NCI-H1436 treated with DMSO at 0.1 percent for 48 hours (cell line): ENCODE results near the gene CRACR2B.

ENCODE experiments used
- DNase-seq: peaks from one replicate; lab custom pipeline; 2025; lab: John Stamatoyannopoulos, UW

CRACR2B gene

DNA sequence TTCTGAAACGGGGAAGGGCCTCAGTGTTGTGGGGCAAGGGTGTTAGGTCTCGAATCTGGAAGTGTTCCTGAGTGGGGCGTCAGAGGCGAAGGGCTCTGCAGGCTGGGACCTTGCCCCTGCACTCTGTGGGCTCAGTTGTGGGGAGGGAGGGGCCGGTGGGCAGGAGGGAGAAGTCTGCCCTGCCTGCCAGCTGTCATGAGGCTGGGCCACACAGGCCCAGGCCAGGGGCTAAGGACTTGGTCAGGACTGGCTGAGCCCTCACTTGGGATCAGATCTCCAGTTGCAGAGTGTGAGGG lies at the start of gene CRACR2B:
CRACR2B (plus strand) TSS at position 23 of the 296 bp plus-strand sequence. CDS start 689 bp downstream, outside the sequence.
- no peak for DNase-seq

DNA sequence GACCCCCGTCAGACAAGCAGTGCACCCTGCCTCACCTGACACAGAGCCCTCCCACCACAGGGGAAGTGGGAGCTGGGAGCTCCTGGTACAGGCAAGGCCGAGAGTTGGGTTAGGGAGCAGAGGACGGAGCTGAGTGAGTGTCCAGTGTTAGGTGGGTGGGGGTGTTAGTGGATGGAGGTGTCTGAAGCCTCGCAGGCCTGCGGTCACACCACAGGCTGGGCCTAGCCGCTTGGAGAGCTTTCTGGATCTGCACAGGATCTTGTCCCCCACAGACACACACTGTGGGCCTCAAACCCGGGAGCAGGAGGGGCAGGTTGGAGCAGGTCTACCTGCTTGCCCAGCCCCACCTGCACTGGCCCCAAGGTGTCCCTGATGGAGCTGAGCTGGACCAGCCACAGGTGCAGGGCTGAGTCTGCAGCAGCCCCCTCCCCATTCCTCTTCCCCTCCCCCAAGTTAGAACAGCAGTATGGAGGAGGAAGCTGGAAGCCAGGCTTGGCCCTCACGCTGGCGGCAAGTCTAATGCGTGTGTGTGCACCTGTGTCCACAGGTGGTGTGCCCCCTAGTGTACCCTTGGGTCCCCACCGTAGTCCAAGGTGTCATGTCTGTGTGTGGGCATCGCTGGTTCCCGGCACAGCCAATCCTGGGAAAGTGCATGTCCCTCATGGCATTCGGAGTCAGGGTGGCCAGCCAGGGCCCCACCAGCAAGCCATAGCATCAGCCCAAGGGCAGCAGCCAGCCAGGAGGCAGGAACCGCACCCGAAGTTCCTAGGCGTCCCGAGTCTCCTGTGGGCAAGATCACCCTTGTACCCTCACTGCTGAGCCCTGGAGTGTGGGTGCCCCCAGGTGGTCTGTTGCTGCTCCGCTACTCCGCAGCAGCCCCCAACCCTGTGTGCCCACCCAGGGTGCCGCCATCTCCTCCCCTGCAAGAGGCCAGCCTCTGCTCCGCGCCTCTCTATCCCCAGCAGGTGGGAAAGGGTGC lies 48.5 kb upstream of the CRACR2B start:
- DNase-seq: no peak

DNA sequence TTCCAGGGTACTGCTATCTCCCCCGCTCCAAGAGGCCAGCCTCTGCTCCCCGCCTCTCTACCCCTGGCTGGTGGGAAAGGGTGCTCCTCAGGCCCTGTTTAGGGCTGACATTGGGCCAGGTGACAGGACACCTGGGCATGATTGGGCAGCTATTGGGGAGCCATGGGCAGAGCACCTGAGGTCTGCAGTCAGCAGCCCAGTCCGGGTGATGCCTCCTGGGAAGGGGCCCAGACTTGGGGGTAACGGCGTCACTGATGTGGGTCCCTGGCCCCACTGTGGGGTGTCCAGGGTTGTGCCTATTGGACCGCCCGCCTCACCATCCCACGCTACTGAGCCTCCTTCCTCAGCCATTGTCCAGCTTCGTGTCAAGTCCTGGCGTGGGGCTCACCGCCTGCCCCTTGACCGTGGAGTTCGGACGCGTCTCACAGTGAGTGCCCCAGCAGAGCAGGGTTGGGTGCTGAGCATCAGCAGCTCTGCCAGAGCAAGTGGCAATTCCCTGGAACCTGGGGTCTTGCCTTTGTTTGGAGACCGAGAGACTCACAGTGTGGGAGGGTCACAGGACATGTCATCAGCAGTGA lies 47.7 kb upstream of the CRACR2B start:
- DNase-seq: no peak

DNA sequence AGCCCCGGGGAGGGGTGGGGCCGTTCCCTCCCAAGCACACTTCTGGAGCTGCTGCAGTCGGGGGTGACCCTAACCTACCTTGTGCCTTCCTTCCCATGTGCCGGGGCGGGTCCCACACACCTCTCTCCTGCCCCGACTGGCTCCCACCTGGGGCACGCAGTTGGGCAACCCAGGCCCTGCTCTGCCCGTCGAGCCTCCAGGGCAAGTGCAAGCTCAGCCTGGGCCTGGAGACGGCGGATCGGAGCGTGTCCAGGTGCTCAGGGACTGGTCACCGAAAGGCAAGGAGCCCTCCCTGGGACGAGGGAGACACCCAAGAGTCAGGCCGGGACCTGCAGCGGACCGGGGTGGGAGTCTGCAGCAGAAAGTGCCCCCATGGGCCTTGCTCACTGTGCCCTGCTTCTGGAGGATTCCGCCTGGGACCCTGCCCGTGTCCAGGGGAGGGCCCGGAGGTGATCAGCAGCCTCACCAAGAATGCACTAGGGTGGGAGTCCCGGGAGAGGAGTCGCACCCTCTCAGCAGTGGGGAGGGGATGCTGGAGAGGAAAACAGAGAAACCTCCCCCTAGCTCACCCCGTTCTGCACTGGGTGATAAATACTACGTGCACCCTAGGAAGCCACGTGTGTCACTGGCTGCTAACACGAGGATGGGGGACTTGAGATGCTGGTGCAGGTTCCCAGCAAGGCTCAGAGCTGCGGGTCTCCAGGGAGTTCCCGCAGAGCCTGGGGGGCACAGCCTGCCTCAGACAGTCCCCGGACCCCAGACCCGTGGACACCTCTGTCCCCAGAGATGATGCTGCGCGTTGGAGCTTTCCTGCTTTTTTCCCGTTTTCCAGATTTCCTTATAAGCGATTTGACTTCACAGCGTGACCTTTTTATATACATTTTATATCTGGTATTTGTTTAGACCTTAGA lies 45.2 kb upstream of the CRACR2B start:
- no peak for DNase-seq

DNA sequence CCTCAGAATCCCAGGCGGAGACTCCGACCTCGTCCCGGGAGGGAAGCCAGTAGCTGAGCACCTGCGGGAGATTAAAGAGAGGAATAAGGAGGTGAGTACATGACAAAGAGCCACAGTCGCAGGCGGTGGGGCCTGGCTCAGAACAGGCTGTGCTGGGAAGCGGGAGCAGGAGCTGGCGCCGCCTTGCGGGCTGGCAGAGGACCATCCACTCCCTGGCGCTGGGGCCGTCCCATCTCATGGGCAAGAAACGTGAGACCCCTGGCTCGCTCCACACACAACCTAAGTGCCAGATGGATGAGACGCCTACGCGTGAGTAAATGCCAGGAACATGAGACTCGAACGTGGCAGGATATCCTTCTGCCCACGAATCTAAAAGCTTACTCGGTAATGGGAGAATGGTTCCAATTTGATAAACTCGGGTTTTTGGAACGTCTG lies 44.1 kb upstream of the CRACR2B start:
- no peak for DNase-seq

DNA sequence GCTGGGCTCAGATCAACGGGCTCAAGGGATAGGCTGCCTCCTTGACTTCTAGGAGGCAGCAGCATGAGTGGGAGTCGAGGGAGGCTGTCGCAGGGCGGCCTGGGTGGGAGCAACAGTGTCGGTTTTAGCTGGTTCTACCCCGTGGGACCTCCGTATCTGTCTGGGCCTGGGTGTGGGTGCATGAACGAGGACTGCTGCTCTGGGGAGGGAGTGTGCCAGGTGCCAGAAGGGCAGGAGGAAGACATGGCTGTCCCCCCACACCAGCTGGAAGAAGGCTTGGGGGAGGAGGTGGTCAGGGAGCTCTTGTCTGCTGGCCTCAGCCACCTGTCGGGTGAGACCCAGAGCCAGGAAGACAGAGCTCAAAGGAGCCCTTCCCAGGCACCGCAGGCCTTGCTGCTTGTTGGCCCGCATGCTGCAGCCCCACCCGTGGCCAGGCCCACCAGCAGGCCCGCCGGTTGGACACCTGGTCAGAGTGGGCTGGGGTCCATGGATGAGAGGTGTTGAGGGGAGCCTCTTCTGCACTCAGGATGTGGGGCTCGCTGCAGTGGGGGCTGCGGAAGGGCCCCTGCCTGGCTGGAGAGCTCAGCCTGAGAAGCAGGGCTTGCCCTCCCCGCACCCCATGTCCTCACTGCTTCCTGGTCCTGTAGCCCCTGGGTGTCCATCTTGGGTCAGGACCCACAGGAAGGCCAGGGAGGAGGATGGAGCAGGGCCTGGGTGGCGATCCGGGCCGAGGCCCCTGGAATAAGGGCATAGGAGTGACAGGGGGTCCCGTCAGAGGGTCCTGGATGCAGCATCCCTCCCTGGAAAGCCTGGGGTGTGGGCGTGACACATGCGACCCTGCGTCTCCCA lies 41.3 kb upstream of the CRACR2B start:
- DNase-seq: no peak

DNA sequence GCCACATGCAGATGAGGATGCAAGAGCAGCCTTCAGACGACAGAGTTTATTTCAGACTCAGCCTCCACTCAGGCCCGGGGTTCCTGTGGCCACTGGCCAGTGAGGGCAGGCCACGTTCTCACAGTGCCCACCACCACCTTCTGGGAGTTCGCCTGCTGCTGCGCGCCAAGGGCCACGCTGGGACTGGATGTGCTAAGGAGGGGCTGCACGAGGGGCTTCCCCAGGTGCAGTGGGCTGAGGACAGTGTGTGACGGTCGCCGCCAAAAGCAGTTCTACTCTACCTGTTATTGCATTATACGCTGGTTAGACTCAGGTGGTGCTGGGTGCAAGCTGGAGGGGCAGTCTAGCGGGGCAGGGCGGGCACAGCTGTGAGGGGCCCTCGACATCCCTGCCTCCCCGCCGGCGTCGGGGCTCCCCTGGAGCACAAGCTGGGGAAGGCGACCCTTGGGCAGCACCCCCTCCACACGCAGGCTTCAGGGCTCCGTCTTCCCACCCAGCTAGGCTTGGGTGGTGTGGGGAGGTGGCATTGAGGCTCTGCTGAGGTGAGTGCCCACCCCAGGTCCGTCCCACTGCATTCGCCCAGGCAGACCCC lies 40.5 kb upstream of the CRACR2B start:
- no peak for DNase-seq

DNA sequence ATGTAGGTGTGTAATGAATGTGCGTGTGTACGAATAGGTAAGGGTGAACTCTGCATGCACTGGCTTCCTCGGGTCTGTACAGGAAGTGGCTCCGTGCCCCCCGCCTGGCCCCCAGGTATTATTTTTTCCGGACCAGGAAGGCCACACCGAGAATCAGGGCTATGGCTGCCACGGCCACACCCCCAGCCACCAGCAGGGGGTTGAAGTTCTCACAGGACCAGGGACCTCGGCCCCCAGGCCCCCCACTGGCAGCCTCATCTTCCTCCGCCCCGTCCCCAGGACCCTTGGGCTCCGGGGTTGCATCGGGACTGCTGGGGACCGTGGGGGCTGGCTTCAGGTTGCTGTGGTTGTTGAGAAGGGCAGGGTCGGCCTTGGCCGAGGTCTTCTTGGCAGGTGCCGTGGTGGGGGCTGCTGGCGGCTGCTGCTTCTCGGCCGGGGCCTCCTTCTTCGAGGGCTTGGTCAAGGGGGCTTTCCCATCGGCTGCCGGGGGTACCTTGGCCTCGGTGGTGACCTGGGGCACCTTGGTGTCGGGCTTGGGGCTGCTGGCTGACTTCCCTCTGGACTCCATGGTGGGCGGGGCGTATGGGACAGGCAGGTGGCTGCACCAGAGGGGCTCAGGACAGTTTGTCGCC lies 39.6 kb upstream of the CRACR2B start:
- DNase-seq: no peak

DNA sequence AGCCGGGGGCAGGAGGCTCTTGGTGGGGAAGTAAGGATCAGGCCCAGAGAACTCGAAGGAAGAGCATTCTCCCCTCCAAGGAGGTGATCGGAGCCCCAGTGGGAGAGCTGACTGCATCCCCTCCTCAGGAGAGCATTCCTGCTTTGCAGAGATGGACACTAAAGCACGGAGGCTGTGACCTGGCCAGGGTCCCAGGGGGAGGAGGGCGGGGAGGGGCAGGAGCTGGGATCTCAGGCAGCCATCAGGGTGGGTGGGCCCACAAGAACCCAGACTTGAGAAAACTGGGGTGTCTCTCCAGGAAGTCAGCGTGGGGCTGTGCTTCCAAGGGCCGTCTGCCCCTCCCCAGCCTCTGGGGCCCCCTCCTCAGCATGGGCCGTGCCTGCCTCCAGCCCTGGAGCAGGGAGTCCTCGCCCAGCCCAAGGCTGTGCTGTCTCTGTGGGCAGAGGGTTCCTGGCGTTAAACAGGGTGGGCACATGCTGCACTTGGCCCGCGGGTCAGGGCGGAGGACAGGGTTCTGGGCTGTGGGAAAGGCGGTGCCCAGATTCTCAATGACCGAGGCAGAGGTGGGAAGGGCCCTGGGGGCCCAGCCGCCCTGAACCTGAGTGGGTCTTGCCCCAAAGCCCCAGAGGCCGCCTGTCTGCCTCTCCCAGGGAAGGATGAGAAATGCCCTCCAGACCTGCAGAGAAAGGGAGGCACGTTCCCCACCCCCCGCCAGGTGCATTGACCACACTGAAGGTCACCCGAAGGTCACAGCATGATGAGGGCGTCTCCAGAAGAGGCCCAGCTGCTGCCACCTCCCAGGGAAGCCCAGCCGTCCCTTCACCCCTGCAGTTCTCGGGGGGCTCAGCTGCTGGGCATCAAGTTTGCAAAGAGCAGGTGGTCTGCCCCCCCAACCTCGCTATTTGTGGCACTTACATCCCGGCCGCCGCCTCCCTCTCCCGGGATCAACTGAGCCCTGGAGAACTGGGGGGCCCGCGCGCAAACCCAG lies 38.5 kb upstream of the CRACR2B start:
- no peak for DNase-seq

DNA sequence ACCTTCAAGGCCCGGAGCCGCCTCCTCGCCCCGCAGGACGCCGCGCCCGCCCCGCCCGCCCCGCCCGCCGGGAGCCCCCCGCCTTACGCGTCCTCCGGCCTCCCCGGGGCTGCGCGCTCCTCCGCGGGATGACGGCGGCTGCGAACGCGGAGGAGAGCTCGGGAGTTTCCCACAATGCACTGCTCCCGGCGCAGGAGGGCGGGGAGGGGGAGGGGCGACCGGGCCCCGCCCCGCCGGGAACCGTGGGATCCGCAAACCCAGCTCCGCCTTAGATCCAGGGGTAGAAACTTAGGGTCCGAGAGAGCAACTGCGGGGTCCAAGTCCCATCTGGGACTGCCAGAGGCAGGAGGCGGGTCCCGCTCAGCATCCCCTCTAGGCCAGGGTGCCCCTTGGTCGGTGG lies 37.8 kb upstream of the CRACR2B start, which contains the start of gene CEND1:
CEND1 (minus strand) TSS at position 148 of the 400 bp plus-strand sequence. CDS start 1,514 bp downstream, outside the sequence.
- no peak for DNase-seq

DNA sequence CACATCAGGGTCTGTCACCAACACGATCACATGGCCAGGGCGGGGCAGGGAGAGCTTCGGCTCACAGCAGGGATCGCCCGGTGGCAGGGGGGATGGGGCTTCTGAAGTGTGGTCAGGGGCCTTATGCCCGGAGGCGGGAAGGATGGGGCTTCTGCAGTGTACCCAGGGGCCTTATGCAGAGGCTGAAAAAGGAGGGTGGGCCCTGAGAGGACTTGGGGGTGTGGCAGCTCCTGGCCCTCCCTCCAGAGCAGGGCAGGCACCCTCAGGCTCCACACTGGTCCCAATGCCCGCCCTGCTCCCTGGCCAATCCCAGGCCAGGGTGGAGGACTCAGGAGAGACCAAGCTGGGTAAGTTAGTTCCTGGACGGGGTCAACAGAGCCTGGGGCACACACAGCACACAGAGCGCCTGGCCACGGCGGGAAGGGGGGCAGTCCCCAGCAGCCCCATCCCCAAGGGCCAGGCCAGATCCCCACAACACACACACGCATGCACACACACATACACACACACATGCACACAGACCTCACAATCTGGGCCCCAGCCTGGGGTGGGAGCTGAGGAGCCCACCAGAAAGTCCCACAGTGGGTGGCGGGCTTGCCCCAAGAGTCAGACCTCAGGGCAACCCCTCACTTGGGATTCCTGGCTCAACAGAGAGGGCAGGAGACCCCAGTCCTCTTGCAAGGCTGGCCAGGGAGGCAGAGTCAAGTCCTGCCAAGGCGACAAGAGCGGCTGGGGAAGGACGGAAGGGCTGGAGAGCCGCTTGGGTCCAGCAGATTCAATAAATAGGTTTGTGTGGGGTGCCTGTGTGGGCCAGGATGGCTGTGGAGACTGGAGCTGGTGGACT lies 36.8 kb upstream of the CRACR2B start:
- DNase-seq: no peak

DNA sequence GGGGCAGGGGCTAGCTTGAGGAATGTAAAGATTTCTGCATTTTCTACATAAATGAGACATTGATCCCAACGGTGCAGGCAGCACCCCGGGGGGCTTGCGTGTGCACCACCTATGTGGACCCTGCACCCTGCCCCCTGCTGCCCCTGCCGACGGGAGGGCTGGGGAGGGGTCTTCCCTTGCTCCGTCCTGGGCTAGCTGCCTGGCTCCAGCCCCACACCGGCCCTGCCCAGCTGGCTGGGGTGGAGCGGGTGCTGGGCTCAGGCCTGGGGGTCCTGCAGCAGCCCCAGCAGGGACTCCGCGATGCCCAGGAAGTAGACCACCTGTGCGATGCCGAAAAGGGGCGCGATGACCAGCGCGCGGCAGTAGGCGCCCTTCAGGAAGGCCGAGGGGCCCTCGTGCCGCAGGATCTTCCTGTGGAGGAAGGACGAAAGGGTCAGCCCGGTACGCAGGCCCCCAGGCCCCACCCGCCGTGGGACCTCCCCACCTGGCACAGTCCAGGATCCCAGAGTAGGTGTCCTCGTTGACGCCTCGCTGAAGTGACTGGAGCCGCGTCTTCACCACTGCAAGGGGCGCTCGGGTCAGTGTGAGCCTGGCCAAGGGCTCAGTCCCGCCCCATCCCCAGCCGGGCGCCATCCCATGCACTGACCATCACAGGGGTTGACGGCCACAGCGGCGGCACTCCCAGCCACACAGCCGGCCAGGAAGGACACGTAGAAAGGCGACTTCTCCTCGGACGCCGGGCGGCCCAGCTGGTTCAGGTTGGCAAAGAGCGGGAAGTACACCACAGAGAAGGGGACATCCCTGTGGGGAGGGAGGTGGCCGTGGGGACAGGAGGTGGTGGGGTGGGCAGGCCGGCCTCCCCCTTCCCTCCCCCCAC lies 35.8 kb upstream of the CRACR2B start:
- no peak for DNase-seq

DNA sequence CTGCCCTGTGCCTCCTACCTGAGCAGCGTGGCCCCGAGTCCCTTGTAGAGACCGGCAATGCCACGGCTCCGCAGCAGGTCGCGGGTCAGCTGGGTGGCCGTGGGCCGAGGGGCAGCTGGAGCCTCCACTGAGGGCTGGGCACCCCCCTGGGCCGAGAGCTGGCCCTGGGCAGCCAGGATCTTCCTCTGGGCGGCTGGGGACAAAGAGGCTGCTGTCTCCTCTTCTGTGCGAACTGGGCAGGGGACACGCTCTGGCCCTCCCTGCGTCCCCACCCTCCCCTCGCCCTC lies 35.2 kb upstream of the CRACR2B start:
- no peak for DNase-seq

DNA sequence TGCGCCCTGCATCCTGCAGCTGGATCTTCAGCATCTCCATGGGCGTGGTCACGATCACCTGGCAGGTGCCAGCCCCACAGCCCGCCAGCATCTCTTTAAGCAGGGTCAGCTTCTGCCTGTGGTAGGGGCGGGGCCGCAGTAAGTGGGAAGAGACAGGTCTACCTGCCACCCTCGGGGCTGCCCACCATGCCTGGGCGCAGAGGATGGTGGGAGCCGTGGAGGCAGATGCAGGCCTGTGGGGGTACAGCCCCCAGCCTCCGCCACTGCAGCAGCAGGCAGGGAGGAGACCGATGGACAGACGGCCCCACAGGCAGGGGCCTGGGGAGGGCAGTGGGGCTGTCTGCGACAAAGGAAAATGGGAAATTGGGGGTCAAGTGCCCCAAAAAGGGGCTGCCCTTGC lies 34.8 kb upstream of the CRACR2B start:
- no peak for DNase-seq

DNA sequence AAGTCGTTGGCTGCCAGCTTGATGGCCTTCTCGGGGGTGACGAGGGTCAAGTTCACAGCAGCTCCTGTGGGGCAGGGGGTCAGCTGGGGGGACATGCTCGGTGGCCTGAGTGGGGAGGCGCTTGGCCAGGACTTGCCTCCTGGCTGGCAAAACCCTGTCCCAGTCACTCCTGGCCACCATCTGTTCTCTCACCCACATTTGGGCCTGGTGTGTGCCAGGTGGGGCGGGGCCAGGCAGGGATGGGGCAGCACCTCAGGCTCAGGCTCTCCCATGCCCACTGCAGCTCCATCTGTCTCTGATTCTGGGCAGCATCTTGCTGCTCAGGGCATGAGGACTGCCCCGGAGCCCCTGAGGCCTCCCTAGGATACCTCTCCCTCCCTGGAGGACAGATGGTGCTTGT lies 34.2 kb upstream of the CRACR2B start:
- no peak for DNase-seq

DNA sequence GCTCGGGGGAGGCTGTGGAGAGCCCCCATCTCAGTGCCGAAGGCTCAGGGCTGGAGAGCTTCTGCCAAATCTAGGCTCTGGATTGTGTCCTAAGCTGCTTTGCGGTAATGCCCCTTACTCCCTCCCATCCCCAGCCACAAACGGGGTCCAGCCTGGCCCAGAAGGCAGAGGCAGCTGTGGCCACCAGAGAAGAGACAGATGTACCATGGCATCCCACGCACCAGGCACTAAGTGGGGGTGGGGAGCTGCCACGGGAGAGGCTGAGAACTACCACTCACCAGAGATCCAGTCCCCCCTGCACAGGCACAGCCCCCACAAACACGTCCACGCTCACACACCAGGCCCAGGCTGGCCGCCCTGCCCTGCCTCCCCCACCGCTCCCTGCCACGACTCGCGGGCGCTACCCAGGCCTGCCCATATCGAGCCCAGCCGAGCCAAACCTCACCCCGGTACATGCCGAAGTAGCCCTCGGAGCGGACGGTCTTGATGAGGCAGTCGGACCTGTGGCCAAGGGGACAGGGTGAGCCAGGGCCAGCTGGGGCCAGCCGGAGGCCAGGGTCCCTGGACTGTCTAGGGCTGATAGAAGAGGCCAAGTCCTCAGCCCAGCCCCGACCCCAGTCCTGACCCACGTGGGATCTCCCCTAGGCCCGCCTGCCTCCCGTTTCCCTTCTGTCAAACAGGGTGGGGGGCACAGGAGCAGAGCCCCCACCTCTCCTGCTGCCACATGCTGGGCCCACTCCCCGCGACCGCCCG lies 33.5 kb upstream of the CRACR2B start:
- DNase-seq: no peak
